Keratinocyte (primary cell): Measurements from ENCODE around the gene NFATC3. TPM values are rescaled to one million over a fixed set of nuclear protein-coding genes. Genes with fewer than 3 reads are reported as not detected.

Experiments
- DNase-seq: peaks from one replicate; pipeline ENCODE4 v3.0.0-alpha.2; 2011; ENCODE audit warnings: low read depth, missing footprints, low spot score
- FAIRE-seq: peaks from 2 replicates; lab custom pipeline; 2011; peaks lifted over from hg19 to GRCh38; lab: Jason Lieb, UNC
- H2AFZ ChIP-seq: 2 replicates; pipeline ENCODE4 v1.6.0; 2012; ENCODE audit warnings: low read length, control low read depth, inconsistent platforms; ENCODE audit not compliant: control insufficient read depth
- H3K27ac ChIP-seq: 2 replicates; pipeline ENCODE4 v1.5.1; 2011; ENCODE audit warnings: low read length; ENCODE audit not compliant: control insufficient read depth, insufficient read depth
- H3K27me3 ChIP-seq: 3 replicates; pipeline ENCODE4 v1.6.0; 2011; ENCODE audit warnings: low read length; ENCODE audit not compliant: control insufficient read depth, insufficient read depth; ENCODE audit errors: extremely low read depth
- H3K36me3 ChIP-seq, 2 experiments: 2 replicates in 1 of 2; 3 replicates in 1 of 2; pipeline ENCODE4 v1.5.1; 2011; ENCODE audit warnings: low read length in 2 of 2, mild to moderate bottlenecking in 1 of 2; ENCODE audit not compliant: control insufficient read depth in 2 of 2, insufficient read depth in 2 of 2; ENCODE audit errors: extremely low read depth in 1 of 2
- H3K4me1 ChIP-seq: 3 replicates; pipeline ENCODE4 v1.5.1; 2011; ENCODE audit warnings: low read length; ENCODE audit not compliant: control insufficient read depth, insufficient read depth; ENCODE audit errors: extremely low read depth
- H3K4me2 ChIP-seq: 3 replicates; pipeline ENCODE4 v1.6.0; 2011; ENCODE audit warnings: low read depth, low read length; ENCODE audit not compliant: control insufficient read depth, insufficient read depth; ENCODE audit errors: extremely low read depth
- H3K4me3 ChIP-seq, 3 experiments: fragments of 200-600 bp in 1 of 3; sonication (generic) in 1 of 3; 2 replicates in 2 of 3; 3 replicates in 1 of 3; pipeline ENCODE4 v1.5.1; 2011 to 2016; ENCODE audit warnings: low read length in 3 of 3, mild to moderate bottlenecking in 3 of 3, control low read depth in 2 of 3, inconsistent platforms in 1 of 3, low read depth in 1 of 3, mixed read lengths in 1 of 3, mixed run types in 1 of 3, moderate library complexity in 1 of 3; ENCODE audit not compliant: control insufficient read depth in 2 of 3, insufficient read depth in 2 of 3; ENCODE audit errors: extremely low read depth in 1 of 3
- H3K79me2 ChIP-seq: 2 replicates; pipeline ENCODE4 v1.6.0; 2012; ENCODE audit warnings: low read length; ENCODE audit not compliant: control insufficient read depth, insufficient read depth
- H3K9ac ChIP-seq: 3 replicates; pipeline ENCODE4 v1.6.0; 2011; ENCODE audit warnings: low read length; ENCODE audit not compliant: control insufficient read depth, insufficient read depth; ENCODE audit errors: extremely low read depth
- H3K9me1 ChIP-seq: 3 replicates; pipeline ENCODE4 v1.6.0; 2011; ENCODE audit warnings: low read length; ENCODE audit not compliant: control insufficient read depth, insufficient read depth; ENCODE audit errors: extremely low read depth
- H3K9me3 ChIP-seq: 2 replicates; pipeline ENCODE4 v1.5.1; 2012; ENCODE audit warnings: low read depth, low read length; ENCODE audit not compliant: control insufficient read depth
- H4K20me1 ChIP-seq: 3 replicates; pipeline ENCODE4 v1.6.0; 2011; ENCODE audit warnings: low read length; ENCODE audit not compliant: control insufficient read depth, insufficient read depth; ENCODE audit errors: extremely low read depth
- EZH2 ChIP-seq: IDR thresholded peaks from one replicate; pipeline ENCODE4 v1.6.1; 2012; ENCODE audit warnings: inconsistent platforms, mild to moderate bottlenecking, low read length, moderate library complexity
- dilution Hi-C: fragments of 300-500 bp; cut with MboI; formaldehyde crosslinking; loops from one replicate; pipeline ENCODE4 v1.7.0; 2020; ENCODE audit warnings: low sequenced_read_pairs; ENCODE audit not compliant: extremely low pct_ligation_motif_present
- polyA plus RNA-seq, 5 experiments: library from polyadenylated mRNA; depleted of rRNA in 3 of 5; stranded (reverse) in 3 of 5; stranded (forward) in 1 of 5; unstranded in 1 of 5; fragments of >200 nt; gene quantifications; 1 replicate in 1 of 5; 2 replicates in 3 of 5; 3 replicates in 1 of 5; pipeline versions ENCODE4 v1.2.1 to v1.2.3, GENCODE V29; 2011 to 2012; ENCODE audit warnings: missing spikeins in 2 of 5, low read depth in 1 of 5, low replicate concordance in 1 of 5
- TF ChIP-seq, protein P1 (sequence below), 3 experiments: IDR thresholded peaks in 1 of 3; conservative IDR thresholded peaks in 1 of 3; optimal IDR thresholded peaks in 1 of 3; 2 replicates in 2 of 3; 3 replicates in 1 of 3; pipeline versions ENCODE3 to v1.5.1; 2011; ENCODE audit warnings: low read length in 3 of 3, mild to moderate bottlenecking in 3 of 3, moderate library complexity in 2 of 3, control low read depth in 1 of 3, inconsistent platforms in 1 of 3; ENCODE audit not compliant: insufficient read depth in 2 of 3; ENCODE audit errors: extremely low read depth in 1 of 3

NFATC3 gene
- polyA plus RNA-seq, 1 donor (not counting 4 experiments of a cell fraction or from before 2014, with no cell fraction given), result 11.5 TPM

- Histone ChIP-seq H3K27me3 (no peaks in the 10 kb centered on the region), H4K20me1 (no peaks in the 10 kb centered on the region), H3K4me2 (no peak overlapping the region), H3K4me3 (no peak overlapping the region), H3K9me1 (peaks cover 4% of the 10 kb centered on the region), H3K27ac (no peak overlapping the region), H3K9ac (no peak overlapping the region), H3K79me2 (peaks cover 76% of the 10 kb centered on the region), H2AFZ (no peak overlapping the region), H3K4me1 (peaks cover 26% of the 10 kb centered on the region), H3K36me3 (no peaks in the 10 kb centered on the region), H3K9me3 (no peaks in the 10 kb centered on the region)
- TF ChIP-seq EZH2, result no peak
- TF ChIP-seq, protein P1, sequence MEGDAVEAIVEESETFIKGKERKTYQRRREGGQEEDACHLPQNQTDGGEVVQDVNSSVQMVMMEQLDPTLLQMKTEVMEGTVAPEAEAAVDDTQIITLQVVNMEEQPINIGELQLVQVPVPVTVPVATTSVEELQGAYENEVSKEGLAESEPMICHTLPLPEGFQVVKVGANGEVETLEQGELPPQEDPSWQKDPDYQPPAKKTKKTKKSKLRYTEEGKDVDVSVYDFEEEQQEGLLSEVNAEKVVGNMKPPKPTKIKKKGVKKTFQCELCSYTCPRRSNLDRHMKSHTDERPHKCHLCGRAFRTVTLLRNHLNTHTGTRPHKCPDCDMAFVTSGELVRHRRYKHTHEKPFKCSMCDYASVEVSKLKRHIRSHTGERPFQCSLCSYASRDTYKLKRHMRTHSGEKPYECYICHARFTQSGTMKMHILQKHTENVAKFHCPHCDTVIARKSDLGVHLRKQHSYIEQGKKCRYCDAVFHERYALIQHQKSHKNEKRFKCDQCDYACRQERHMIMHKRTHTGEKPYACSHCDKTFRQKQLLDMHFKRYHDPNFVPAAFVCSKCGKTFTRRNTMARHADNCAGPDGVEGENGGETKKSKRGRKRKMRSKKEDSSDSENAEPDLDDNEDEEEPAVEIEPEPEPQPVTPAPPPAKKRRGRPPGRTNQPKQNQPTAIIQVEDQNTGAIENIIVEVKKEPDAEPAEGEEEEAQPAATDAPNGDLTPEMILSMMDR (optimal IDR thresholded peaks at IDR 0.05 in 1 of 3, IDR thresholded peaks at IDR 0.05 in 1 of 3, conservative IDR thresholded peaks at IDR 0.05 in 1 of 3; ENCODE audit: extremely low read depth in 1 of 3, insufficient read depth in 2 of 3, low read length in 3 of 3), result no peak
- no peak for DNase-seq
- no peak for FAIRE-seq
- dilution Hi-C loops, result no loop called here
Measured at GRCh38 chr16:68096491-68096890, 11.3 kb downstream of the NFATC3 start.

GRCh38 chr16:68097088-68097487 is 11.9 kb downstream of the NFATC3 start:
- no peaks in the 10 kb centered on the region for H3K27me3 ChIP-seq
- TF ChIP-seq, protein P1 (optimal IDR thresholded peaks at IDR 0.05 in 1 of 3, IDR thresholded peaks at IDR 0.05 in 1 of 3, conservative IDR thresholded peaks at IDR 0.05 in 1 of 3; ENCODE audit: extremely low read depth in 1 of 3, insufficient read depth in 2 of 3, low read length in 3 of 3), result no peak
- TF ChIP-seq EZH2, result no peak
- no peak overlapping the region for H3K4me2 ChIP-seq
- no peaks in the 10 kb centered on the region for H3K9me3 ChIP-seq
- H3K9me1 ChIP-seq, result peaks cover 4% of the 10 kb centered on the region
- no peaks in the 10 kb centered on the region for H3K36me3 ChIP-seq
- peaks cover 20% of the 10 kb centered on the region for H3K4me1 ChIP-seq
- FAIRE-seq (no peak), DNase-seq (no peak)
- dilution Hi-C loops, result no loop called here
- no peak overlapping the region for H2AFZ ChIP-seq
- no peak overlapping the region for H3K27ac ChIP-seq
- no peaks in the 10 kb centered on the region for H4K20me1 ChIP-seq
- H3K4me3 ChIP-seq, result no peak overlapping the region
- H3K79me2 ChIP-seq, result peaks cover 79% of the 10 kb centered on the region
- no peak overlapping the region for H3K9ac ChIP-seq
